GM23338 (cell line): ENCODE results near the gene HRH4. TPM values are rescaled to one million over a fixed set of nuclear protein-coding genes. Genes with fewer than 3 reads are reported as not detected.

ENCODE experiments used
- ATAC-seq: fragments of 200-7000 bp; cut with Tn5 transposase; 3 replicates; pipeline ENCODE4 v1.9.1; 2020
- DNase-seq: peaks from one replicate; pipeline ENCODE4 v3.0.0-alpha.2; 2015; ENCODE audit warnings: low spot score
- H2AFZ ChIP-seq: fragments of 200-600 bp; sonication (generic); 2 replicates; pipeline ENCODE4 v1.8.0; 2016; ENCODE audit warnings: antibody characterized with exemption, mild to moderate bottlenecking, moderate library complexity
- H3F3A ChIP-seq: fragments of 200-600 bp; sonication (generic); replicated peaks from 2 replicates; pipeline ENCODE4 v1.8.0; 2017; ENCODE audit warnings: antibody characterized with exemption, mixed run types, low read depth
- H3K27ac ChIP-seq: fragments of 200-600 bp; sonication (generic); 2 replicates; pipeline ENCODE4 v1.6.1; 2016; ENCODE audit warnings: low read depth
- H3K27me3 ChIP-seq: fragments of 200-600 bp; sonication (generic); 2 replicates; pipeline ENCODE4 v1.8.0; 2016; ENCODE audit warnings: mild to moderate bottlenecking, mixed run types, moderate library complexity; ENCODE audit not compliant: insufficient read depth
- H3K36me3 ChIP-seq: fragments of 200-600 bp; sonication (generic); 2 replicates; pipeline ENCODE4 v1.8.0; 2016; ENCODE audit warnings: mild to moderate bottlenecking; ENCODE audit not compliant: insufficient read depth
- H3K4me1 ChIP-seq: fragments of 200-600 bp; sonication (generic); 2 replicates; pipeline ENCODE4 v1.8.0; 2016; ENCODE audit warnings: mild to moderate bottlenecking, moderate library complexity; ENCODE audit not compliant: insufficient read depth
- H3K4me2 ChIP-seq: fragments of 200-600 bp; sonication (generic); 2 replicates; pipeline ENCODE4 v1.7.1; 2017; ENCODE audit warnings: mixed run types
- H3K4me3 ChIP-seq: fragments of 200-600 bp; sonication (generic); 2 replicates; pipeline ENCODE4 v1.6.1; 2016; ENCODE audit warnings: mixed run types
- H3K79me2 ChIP-seq: fragments of 200-600 bp; sonication (generic); replicated peaks from 2 replicates; pipeline ENCODE4 v1.8.0; 2017; ENCODE audit warnings: mild to moderate bottlenecking; ENCODE audit not compliant: insufficient read depth
- H3K9me2 ChIP-seq: fragments of 200-600 bp; sonication (generic); 2 replicates; pipeline ENCODE4 v1.8.0; 2017; ENCODE audit not compliant: insufficient read depth
- H4K20me1 ChIP-seq: fragments of 200-600 bp; sonication (generic); replicated peaks from 2 replicates; pipeline ENCODE4 v1.8.0; 2017; ENCODE audit warnings: mild to moderate bottlenecking; ENCODE audit not compliant: insufficient read depth
- H3K27ac Mint-ChIP-seq: 2 replicates; pipeline ENCODE4 v1.8.0; 2020; ENCODE audit warnings: inconsistent platforms, mild to moderate bottlenecking, moderate library complexity, mixed read lengths
- H3K27me3 Mint-ChIP-seq: 3 replicates; pipeline ENCODE4 v1.8.0; 2022; ENCODE audit warnings: low read depth, mild to moderate bottlenecking, moderate library complexity, mixed read lengths, inconsistent platforms; ENCODE audit not compliant: insufficient read depth, poor library complexity
- H3K36me3 Mint-ChIP-seq: 3 replicates; pipeline ENCODE4 v1.8.0; 2021; ENCODE audit warnings: low read depth, mild to moderate bottlenecking, inconsistent platforms, moderate library complexity, mixed read lengths
- H3K4me1 Mint-ChIP-seq: 3 replicates; pipeline ENCODE4 v1.8.0; 2020; ENCODE audit warnings: mild to moderate bottlenecking, inconsistent platforms, mixed read lengths
- H3K4me3 Mint-ChIP-seq: 3 replicates; pipeline ENCODE4 v1.8.0; 2021; ENCODE audit warnings: moderate library complexity, mild to moderate bottlenecking, inconsistent platforms, mixed read lengths
- H3K9me3 Mint-ChIP-seq: 3 replicates; pipeline ENCODE4 v1.8.0; 2020; ENCODE audit warnings: moderate library complexity, mild to moderate bottlenecking, inconsistent platforms, mixed read lengths
- EZH2phosphoT487 ChIP-seq: fragments of 200-600 bp; sonication (generic); IDR thresholded peaks from one replicate; pipeline ENCODE4 v1.8.1; 2018; ENCODE audit warnings: antibody characterized with exemption; ENCODE audit not compliant: unreplicated experiment
- JUNB ChIP-seq: IDR thresholded peaks from one replicate; pipeline ENCODE4 v1.6.1; 2016; ENCODE audit warnings: antibody characterized with exemption; ENCODE audit not compliant: unreplicated experiment
- NANOG ChIP-seq: IDR thresholded peaks from 2 replicates; pipeline ENCODE4 v1.6.1; 2016; ENCODE audit warnings: antibody characterized with exemption, borderline replicate concordance
- STAT1 ChIP-seq: IDR thresholded peaks from one replicate; pipeline ENCODE4 v1.6.1; 2016; ENCODE audit warnings: antibody characterized with exemption; ENCODE audit not compliant: unreplicated experiment
- ZNF331 ChIP-seq: fragments of 250-450 bp; sonication (Bioruptor Pico); IDR thresholded peaks from 2 replicates; pipeline ENCODE4 v1.5.0; 2020; ENCODE audit warnings: low read depth, mild to moderate bottlenecking, moderate library complexity
- polyA plus RNA-seq: library from polyadenylated mRNA; unstranded; fragments of >200 nt; fragmentation: Nextera tagmentation; extraction: Ambion mirVana; gene quantifications from 2 replicates; pipeline ENCODE4 v1.2.1, GENCODE V29; 2016
- small RNA-seq: library from RNA; depleted of rRNA; stranded (forward); fragments of <200 nt; gene quantifications from one replicate; pipeline ENCODE3, GENCODE V24; 2014; ENCODE audit warnings: low replicate concordance
- total RNA-seq: library from RNA; depleted of rRNA; stranded (reverse); fragments of >200 nt; shearing (Covaris generic); gene quantifications from 2 replicates; pipeline ENCODE4 v1.2.3, GENCODE V29; 2014; rRNA removed
- TF ChIP-seq, protein P1 (sequence below): IDR thresholded peaks from 2 replicates; pipeline ENCODE4 v1.6.1; 2016; ENCODE audit warnings: antibody characterized with exemption
- TF ChIP-seq, protein P2 (sequence below), 2 experiments: fragments of 200-600 bp in 1 of 2; sonication (generic) in 1 of 2; conservative IDR thresholded peaks; 2 replicates each; pipeline versions ENCODE4 v1.5.1 to v1.6.1; 2016 to 2017; ENCODE audit warnings: antibody characterized with exemption in 2 of 2, low read depth in 2 of 2, mild to moderate bottlenecking in 2 of 2, moderate library complexity in 1 of 2

Gene HRH4
- total and polyA plus RNA-seq, 2 experiments from 2014 or later = 0.17 TPM; not detected in 1

- ATAC-seq (peak; percentile 34; the same call in 1 of the 3 replicates), DNase-seq (peak; percentile 17)
- no peaks in the 10 kb centered on the region for H3K9me3 Mint-ChIP-seq
- H3F3A ChIP-seq = no peaks in the 10 kb centered on the region
- no peak overlapping the region for H3K4me3 ChIP-seq
- no peaks in the 10 kb centered on the region for H4K20me1 ChIP-seq
- H3K36me3 ChIP-seq = no peaks in the 10 kb centered on the region
- peak overlapping the region; percentile 72; the same call in 1 of the 2 replicates for H2AFZ ChIP-seq
- H3K4me1 Mint-ChIP-seq = no peaks in the 10 kb centered on the region
- H3K4me3 Mint-ChIP-seq = no peak overlapping the region
- no peak overlapping the region for H3K27ac Mint-ChIP-seq
- no peak for TF ChIP-seq STAT1
- no peak for TF ChIP-seq EZH2phosphoT487
- TF ChIP-seq, protein P1, sequence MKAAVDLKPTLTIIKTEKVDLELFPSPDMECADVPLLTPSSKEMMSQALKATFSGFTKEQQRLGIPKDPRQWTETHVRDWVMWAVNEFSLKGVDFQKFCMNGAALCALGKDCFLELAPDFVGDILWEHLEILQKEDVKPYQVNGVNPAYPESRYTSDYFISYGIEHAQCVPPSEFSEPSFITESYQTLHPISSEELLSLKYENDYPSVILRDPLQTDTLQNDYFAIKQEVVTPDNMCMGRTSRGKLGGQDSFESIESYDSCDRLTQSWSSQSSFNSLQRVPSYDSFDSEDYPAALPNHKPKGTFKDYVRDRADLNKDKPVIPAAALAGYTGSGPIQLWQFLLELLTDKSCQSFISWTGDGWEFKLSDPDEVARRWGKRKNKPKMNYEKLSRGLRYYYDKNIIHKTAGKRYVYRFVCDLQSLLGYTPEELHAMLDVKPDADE = no peak
- TF ChIP-seq ZNF331 (CRISPR knock-in tag) = no peak
- no peak for TF ChIP-seq JUNB
- TF ChIP-seq, protein P2, sequence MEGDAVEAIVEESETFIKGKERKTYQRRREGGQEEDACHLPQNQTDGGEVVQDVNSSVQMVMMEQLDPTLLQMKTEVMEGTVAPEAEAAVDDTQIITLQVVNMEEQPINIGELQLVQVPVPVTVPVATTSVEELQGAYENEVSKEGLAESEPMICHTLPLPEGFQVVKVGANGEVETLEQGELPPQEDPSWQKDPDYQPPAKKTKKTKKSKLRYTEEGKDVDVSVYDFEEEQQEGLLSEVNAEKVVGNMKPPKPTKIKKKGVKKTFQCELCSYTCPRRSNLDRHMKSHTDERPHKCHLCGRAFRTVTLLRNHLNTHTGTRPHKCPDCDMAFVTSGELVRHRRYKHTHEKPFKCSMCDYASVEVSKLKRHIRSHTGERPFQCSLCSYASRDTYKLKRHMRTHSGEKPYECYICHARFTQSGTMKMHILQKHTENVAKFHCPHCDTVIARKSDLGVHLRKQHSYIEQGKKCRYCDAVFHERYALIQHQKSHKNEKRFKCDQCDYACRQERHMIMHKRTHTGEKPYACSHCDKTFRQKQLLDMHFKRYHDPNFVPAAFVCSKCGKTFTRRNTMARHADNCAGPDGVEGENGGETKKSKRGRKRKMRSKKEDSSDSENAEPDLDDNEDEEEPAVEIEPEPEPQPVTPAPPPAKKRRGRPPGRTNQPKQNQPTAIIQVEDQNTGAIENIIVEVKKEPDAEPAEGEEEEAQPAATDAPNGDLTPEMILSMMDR (conservative IDR thresholded peaks at IDR 0.05; ENCODE audit: low read depth in 2 of 2) = no peak
- TF ChIP-seq NANOG = no peak
- no peaks in the 10 kb centered on the region for H3K36me3 Mint-ChIP-seq
- no peaks in the 10 kb centered on the region for H3K27me3 ChIP-seq
- peaks cover 7% of the 10 kb centered on the region for H3K27me3 Mint-ChIP-seq
- no peaks in the 10 kb centered on the region for H3K4me1 ChIP-seq
- H3K9me2 ChIP-seq = peaks cover 7% of the 10 kb centered on the region; the same call in 1 of the 2 replicates
- H3K79me2 ChIP-seq = no peaks in the 10 kb centered on the region
- H3K27ac ChIP-seq = no peak overlapping the region
- H3K4me2 ChIP-seq = no peak overlapping the region
These were observed 58.2 kb downstream of the HRH4 start for GRCh38 chr18:24518596-24518995.

Small RNA genes within 50 kb of the gene (small RNA-seq; reads per million reads assigned to genes)
- gene RF00019 = not detected

Other genes starting within 250 kb of the HRH4 start
- 64.8 and 71.4 TPM in 2 replicates for gene OSBPL1A, start 62.8 kb upstream of the HRH4 start, total RNA-seq
- 55.6 and 67.5 TPM in 2 replicates for gene OSBPL1A, start 62.8 kb upstream of the HRH4 start, polyA plus RNA-seq
- gene IMPACT, start 34.0 kb upstream of the HRH4 start, total RNA-seq = 42.1 and 46.6 TPM in 2 replicates
- 43.8 and 47.6 TPM in 2 replicates for gene IMPACT, start 34.0 kb upstream of the HRH4 start, polyA plus RNA-seq